ENCODE results near the gene GRAPL. TPM values are rescaled to one million over a fixed set of nuclear protein-coding genes. Genes with fewer than 3 reads are reported as not detected.
"Not testable (repeated sequence)": the region's sequence is repeated elsewhere in the genome, so short reads cannot be mapped to it uniquely, and the experiment has no call there.

Gene GRAPL
- 0.48 TPM for total RNA-seq

DNA sequence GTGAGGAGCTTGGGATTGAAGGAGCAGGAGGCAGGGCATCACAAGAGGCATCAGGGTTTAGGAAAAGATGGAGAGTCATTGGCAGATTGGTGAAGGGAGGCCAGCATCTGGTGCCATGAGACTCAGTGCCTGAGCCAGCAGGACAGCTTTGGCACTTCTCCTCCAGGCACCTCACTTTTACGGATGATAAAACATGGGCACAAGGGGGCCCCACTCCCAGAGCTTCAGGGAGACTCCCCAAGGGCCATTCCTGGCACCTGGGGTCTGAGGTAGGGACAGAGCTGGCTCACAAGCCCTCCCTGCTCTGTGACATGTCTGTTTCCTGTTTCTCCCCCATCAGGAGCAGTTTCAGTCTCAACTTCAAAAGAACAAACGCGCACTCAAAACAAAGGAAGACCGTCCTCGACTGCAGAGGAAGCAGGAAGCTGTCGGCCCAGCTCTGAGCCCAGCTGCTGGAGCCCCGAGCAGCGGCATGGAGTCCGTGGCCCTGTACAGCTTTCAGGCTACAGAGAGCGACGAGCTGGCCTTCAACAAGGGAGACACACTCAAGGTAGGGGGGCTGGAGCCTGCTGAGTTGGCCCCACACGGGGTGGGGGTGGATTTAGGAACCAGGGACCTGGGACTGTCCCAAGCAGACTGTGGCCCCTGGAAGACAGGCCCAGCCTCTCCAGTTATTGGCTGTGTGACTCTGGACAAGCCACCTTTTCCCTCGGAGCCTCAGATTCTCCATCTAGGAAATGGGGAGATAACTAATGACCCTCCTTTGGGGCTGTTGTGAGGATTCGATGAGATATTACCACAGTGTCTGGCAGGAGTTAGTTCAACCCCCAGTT, at the start of gene GRAPL:
Gene GRAPL, plus strand, starts transcription at position 442 of the 833 bp plus-strand sequence. Its CDS starts 31 bp downstream, at position 473.
- ATAC-seq, result peak; percentile 8

DNA sequence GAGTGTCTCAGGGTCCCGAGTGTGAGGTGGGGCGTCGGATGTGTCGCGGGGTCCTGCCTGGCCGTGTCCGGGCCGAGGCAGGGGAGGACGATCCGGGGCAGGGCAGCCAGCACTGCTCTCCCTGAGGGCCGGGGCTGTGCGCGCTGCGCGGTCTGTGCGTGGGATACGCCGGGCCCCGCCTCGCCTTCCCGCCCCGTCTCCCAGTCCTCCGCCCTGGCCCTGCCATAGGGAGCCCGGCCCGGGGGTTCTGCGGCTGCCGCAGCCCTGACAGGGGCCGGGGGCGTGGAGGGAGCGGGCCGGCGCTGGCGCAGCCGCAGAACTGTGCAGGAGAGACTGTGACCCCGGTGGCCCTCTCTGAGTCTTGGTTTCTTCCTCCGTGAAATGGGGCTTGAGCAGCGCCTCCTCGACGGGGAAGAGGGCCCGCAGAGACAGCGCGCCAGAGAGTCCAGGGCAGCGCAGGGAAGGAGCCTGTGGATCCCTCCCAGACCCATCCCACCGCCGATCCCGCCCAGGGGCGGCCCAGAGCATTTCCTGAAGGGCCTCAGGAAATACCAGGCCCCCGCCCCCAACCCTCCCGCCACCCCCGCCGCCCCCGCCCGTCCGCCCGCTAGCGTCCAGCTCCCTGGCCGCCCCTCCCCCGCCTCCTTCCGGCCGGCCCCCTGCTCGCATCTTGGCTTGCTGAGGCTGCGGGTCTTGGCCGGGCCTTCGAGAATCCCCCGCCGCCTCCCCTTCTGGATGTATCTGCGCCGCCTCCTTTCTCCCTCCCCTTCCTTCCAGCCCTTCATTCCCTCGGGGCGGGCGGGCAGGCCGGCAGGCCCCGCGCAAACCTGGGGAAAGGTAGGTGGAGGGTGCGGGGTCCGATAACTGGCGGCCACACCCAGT, 38.3 kb upstream of the GRAPL start:
- peak; percentile 64 for ATAC-seq

DNA sequence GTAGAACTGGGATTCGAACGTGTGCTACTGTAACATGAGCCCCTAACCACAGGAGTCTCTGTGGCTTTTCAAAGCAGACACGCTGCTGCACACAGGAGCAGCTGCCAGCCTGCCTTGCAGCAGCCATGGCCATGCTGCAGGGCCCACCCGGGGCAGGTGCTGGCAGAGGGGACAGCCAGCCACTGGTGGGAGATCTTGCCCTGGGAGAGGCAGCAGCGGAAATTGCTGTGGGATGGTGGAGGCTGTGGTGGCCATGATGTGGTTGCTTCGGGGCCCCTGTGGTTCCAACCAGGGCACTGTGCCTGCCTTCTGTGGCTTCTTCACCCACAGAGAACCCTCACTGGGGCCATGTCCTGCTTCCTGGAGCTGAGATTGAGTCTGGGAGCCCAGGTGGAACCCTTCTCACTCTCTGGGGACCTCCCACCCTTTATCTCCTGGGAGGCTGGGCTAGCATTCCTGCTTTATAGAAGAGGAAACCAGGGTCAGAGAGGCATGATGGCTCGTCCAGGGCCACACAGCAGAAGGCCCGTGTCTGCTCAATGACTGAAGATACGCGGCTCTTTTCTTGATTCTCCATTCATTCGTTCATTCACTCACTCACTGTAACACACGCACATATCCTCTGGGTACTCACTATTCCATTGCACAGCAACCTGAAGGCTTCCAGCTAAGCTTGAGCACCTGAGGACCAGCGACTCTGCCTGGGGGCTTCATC, 37.2 kb upstream of the GRAPL start:
- not testable (repeated sequence) for ATAC-seq

DNA sequence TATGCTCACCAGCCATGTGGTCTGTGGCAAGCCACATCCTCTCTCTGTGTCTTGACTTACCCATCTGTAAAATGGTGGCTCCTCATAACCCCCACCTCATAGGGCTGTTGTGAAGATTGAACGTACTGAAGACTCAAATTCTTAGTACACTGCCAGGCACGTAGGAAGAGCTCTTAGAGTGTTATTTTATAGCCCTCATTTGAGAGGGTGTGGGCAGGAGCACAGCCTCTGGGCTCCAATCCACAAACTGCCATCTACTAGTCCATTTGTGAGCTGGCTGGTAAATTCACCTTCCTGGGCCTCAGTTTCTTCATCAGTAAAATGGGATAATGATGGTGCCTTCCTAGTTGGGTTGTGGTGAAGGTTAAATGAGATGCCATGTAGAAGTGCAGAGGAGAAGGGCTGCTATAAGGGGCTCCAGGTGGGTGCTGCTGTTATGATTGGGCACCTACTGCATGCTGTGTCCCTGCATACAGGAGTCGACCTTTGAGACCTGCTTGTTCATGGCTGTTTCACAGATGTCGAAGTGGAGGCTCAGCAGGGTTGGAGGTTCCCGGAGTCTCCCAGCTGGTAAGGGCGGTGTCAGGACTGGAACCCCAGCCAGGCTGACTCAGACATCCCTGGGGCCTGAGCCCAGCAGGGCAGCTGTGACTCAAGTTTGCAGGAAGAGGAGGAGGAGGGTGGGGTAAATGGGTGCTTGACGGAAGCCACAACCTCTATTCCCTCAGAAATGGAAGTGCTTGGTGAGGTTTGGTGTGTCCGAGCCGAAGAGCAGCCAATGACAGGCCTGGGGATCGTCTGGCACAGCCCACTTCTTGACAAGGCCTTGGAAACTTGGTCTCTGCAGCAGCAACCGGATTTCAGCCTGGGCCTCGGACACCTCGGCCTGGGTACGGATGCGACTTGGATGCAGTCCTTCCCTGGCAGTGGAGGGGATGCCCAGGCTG, 34.4 kb upstream of the GRAPL start:
- peak; percentile 86 for ATAC-seq

DNA sequence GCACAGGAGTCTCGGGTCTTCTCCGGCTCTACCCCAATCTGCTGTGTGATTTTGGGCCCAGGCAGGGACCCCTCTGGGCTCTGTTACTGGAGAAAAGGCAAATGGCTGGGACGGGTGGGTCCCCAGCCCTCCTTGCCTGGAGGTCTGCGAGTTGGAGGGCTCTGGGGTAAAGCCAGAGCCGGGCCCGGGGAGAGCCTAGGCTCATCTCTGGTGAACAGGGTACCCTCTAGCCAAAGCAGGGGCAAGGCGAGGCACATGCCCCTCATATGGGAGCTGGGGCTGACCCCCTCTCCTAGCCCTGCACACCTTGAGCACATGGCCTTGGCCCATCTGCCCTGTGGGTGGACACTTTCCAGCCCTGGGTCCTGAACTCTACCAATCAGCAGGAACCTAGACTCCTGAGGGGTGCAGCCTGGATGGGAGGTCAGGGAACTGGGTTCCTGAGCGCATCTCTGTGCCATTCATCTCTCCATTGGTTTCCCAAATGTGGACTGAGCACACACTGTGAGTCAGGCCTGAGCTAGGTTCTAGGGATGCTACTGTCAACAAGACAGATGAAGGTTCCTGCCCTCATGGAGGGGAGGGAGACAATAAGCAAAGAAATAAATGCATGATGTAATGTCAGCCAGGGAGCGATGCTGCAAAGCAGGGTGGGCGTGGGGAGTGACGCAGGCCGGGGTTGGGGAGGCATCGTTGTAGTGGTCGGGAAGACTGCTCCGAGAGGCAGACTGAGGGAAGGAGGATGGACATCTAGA, 33.5 kb upstream of the GRAPL start:
- peak; percentile 1 for ATAC-seq

GRCh38 chr17:19108517-19108916, 18.9 kb upstream of the GRAPL start:
- ATAC-seq, result not testable (repeated sequence)

DNA sequence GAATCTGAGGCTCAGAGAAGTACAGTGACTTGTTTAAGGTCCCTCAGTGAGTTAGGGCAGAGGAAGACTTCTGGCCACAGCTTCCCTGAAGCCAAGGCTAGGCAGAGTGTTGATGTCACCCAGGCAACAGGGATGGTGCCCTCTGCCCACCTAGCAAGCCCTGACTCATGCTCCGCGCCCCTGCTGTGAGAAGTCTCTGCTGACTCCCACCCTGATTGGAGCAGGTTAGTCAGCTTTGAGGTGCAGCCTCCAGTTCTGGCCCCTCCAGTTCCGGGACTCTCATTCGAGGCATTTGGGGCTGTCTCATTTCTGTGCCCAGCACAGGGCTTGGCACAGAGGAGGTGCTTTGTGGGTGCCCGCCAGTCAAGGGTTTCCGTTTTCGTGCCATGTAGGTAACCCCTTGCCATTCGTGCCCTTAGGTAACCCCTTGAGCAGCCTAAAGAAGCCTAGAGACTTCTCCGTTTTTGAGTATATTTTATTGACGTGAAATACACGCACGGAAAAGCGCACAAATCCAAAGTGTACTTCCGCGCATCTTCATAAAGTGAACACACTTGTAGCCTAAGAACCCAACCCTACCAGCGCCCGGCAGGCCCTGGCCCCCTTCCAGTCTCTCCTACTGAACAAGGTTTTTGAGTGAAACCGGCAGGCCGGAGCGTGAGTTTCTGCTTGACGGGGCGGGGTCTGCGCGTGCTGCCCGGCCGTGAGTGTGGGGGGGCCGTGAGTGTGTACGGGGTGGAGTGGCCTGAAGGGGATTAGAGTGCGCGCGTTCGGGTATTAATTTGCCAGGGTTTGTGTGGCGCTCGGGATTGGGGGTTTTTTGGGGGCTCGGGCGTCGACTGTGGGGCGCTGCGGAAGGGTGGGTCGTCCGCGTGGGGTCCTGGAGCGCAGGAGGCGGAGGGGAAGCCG, 16.9 kb upstream of the GRAPL start:
- ATAC-seq, result peak; percentile 85

DNA sequence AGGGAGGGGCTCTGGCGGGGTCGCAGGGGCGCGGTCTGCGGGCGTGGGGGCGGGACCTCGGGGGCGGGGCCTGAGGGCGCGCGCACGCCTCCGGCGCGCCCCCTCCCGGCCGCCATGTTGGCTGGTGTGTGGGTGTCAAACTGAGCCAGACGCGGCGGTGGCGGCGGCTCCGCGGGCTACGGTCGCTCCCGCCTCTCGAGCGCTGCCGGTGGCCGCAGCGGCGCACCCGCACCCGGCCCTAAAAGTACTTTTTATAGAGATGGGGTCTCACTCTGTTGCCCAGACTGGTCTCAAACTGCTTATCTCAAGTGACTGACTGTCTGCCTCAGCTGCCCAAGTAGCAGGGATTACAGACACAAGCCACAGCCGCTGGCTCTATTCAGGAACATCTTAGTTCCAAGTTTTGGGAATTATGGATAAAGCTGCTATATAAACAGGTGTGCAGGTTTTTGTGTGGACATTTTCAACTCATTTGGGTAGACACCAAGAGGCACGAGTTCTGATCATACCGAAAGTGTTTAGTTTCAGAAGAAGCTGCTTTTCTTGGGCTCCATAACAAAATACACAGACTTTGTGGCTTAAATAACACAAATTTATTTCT, 16.2 kb upstream of the GRAPL start:
- peak; percentile 86 for ATAC-seq

DNA sequence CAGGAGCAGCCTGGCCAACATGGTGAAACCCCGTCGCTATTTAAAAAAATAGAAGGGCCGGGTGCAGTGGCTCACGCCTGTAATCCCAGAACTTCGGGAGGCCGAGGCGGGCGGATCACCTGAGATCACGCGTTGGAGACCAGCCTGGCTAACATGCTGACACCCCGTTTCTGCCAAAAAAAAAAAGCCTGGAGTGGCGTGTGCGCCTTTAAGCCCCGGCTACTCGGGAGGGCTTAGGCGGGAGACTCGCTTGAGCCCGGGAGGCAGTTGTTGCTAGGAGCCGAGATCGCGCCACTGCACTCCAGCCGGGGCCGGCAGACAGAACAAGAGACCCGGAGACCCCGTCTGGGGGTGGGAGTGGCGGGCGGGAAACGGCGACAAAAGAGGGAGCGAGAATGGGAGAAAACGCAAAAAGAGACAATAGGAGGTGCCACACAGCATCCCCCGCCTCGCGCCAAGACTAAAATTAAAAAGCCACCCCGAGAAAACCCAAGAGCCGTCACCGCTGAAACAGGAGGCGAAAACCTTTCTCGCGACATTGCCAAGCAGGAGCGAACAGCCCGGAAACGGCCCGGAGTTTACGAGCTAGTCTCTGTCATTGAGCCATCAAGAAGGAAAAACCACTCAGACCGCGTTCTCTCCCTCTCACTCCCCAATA, 15.5 kb upstream of the GRAPL start:
- peak; percentile 61 for ATAC-seq

DNA sequence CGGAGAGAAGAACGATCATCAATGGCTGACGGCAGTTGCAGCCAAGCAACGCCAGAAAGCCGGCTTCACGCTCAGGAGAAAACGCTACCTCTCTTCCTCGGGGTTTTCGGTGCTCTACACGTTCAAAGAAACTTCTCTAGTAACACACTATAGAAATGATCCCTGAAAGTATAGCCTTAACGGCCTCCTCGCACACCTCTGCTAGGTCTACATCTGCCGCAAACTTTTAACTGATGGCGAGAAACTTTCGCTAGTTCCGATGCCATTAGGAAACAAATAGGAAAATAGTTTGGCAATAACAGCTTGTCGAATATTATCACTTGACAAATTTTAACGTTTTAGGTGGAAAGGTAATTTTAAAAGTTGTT, 14.9 kb upstream of the GRAPL start:
- not testable (repeated sequence) for ATAC-seq

GRCh38 chr17:19118695-19119094, 8.7 kb upstream of the GRAPL start:
- peak; percentile 65 for ATAC-seq

DNA sequence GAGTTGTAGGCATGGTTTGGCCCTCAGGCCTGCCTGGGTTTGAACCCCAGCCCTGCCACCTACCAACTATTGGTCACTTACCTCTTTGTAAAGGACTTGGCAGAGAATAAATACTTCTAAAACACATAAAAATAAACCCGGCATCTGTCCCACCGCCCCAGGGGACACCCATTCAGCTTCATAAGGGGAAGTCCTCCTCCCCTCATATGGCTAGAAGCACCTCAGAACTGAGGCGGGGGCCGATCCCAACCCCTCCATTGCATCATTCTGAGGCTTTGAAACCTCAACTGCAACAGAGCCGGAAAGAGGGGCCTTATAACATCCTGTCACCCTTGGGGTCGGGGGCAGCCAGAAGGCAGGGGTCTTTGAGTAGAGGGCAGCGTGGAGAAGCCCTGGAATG, 2.1 kb upstream of the GRAPL start:
- ATAC-seq, result not testable (repeated sequence)

DNA sequence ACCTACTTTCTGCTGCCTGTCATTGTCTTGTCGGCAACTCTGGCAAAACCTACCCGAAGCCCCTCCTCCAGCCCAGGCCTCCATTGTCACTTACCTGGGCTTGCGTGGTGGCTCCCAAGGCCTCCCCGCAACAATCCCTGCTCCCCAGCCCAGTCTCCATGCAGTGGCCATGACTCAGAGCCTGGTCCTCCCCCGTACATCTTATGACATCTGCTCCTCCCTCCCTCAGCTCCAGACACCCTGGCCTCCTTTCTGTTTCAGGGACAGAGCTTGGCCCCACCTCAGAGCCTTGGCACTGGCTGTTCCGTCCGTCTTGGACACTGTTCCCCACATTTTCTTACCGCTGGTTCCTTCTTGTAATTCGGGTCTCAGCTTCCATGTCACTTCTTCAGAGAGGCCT, 2.1 kb downstream of the GRAPL start:
- ATAC-seq, result not testable (repeated sequence)

GRCh38 chr17:19131108-19131507, 3.7 kb downstream of the GRAPL start:
- not testable (repeated sequence) for ATAC-seq

DNA sequence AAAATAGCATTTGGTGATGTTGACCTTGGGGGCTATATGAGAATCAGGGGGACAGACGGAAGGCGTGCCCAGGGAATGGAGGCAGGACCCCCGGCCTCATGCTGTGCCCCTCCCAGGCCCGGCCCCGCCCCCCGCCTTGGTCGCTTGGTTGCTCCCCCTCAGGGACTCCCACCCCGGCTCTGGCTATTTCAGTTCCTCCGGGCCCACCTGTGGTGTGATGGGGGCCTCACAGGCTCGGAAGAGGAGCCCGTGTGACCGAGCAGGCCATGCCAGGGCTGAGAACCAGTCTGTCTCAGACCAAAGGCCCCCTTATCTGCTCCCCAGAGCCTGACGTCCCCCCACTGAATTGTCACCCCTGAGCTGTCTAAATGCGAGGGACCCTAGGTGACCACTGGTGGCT, 4.4 kb downstream of the GRAPL start:
- not testable (repeated sequence) for ATAC-seq

- ATAC-seq, result not testable (repeated sequence)
Observed at GRCh38 chr17:19133793-19134192, 6.4 kb downstream of the GRAPL start.

- not testable (repeated sequence) for ATAC-seq
Observed at GRCh38 chr17:19135391-19135790, 8.0 kb downstream of the GRAPL start.

- ATAC-seq, result peak; percentile 83
Observed at GRCh38 chr17:19136138-19136537, 8.7 kb downstream of the GRAPL start.

- ATAC-seq, result not testable (repeated sequence)
Observed at GRCh38 chr17:19136605-19137004, 9.2 kb downstream of the GRAPL start.

All from esophagus mucosa (tissue), 1 donor.